BJ (cell line): ENCODE measurements around the gene TNFAIP2. TPM values are rescaled to one million over a fixed set of nuclear protein-coding genes. Genes with fewer than 3 reads are reported as not detected.
A peak's percentile ranks its signal among the peaks of the same experiment; 100 is the strongest.

Source experiments
- CTCF ChIA-PET: fragments of 350-600 bp; formaldehyde crosslinking; extraction: SDS; loops from one replicate; lab custom pipeline; 2021; ENCODE audit warnings: antibody characterized with exemption, inconsistent platforms; lab: Yijun Ruan, JAX
- POLR2A ChIA-PET: fragments of 300-600 bp; sonication (Branson Sonifier 250); formaldehyde crosslinking; extraction: SDS; loops from one replicate; lab custom pipeline; 2021; ENCODE audit warnings: antibody characterized with exemption; lab: Charles Lee
- DNase-seq: peaks from one replicate; pipeline ENCODE4 v3.0.0-alpha.2; 2011; ENCODE audit warnings: low read depth
- H3K27me3 ChIP-seq: 2 replicates; pipeline ENCODE4 v1.6.0; 2011; ENCODE audit warnings: low read length; ENCODE audit not compliant: control insufficient read depth, insufficient read depth
- H3K36me3 ChIP-seq: 2 replicates; pipeline ENCODE4 v1.5.1; 2011; ENCODE audit warnings: low read length; ENCODE audit not compliant: control insufficient read depth, insufficient read depth
- H3K4me3 ChIP-seq: 2 replicates; pipeline ENCODE4 v1.5.1; 2011; ENCODE audit warnings: low read depth, mild to moderate bottlenecking, control low read depth, low read length
- CTCF ChIP-seq: IDR thresholded peaks from 2 replicates; pipeline ENCODE4 v1.5.1; 2011; ENCODE audit warnings: low read depth, mild to moderate bottlenecking, control low read depth, inconsistent platforms, low read length, moderate library complexity; ENCODE audit not compliant: insufficient read depth
- polyA plus RNA-seq: library from polyadenylated mRNA; depleted of rRNA; stranded (reverse); fragments of >200 nt; gene quantifications from 2 replicates; pipeline ENCODE4 v1.2.3, GENCODE V29; 2011

The TNFAIP2 gene
- polyA plus RNA-seq, 1 experiment, result 28.2 TPM

GRCh38 chr14:103124501-103125001 lies 1.3 kb downstream of the TNFAIP2 start:
- CTCF ChIA-PET, result interaction anchor here (0.8 to 1.6 kb wide), 6 partner anchors 10 to 26 kb away, joined by 3 to 7 read pairs (median 5); no protein-coding TSS in a partner anchor

GRCh38 chr14:103125098-103126070 lies 2.1 kb downstream of the TNFAIP2 start:
- ChIA-PET POLR2A (interaction anchor here (0.5 to 0.6 kb wide), 2 partner anchors 10 to 176 kb away, joined by 3 to 5 read pairs; no protein-coding TSS in a partner anchor), CTCF (interaction anchor here (1.0 to 3.3 kb wide), 5 partner anchors 9 to 54 kb away, joined by 3 to 22 read pairs (median 3); no protein-coding TSS in a partner anchor)
- no peak for DNase-seq
- Histone ChIP-seq H3K27me3 (no peaks in the 10 kb centered on the region; the same call in 1 of the 2 replicates), H3K36me3 (peaks cover 6% of the 10 kb centered on the region), H3K4me3 (no peak overlapping the region)
- no peak for TF ChIP-seq CTCF

More at GRCh38 chr14:103124501-103125001, 1.3 kb downstream of the TNFAIP2 start:
- H3K36me3 ChIP-seq, result peaks cover 1% of the 10 kb centered on the region; the same call in 1 of the 2 replicates
- peak overlapping the region; percentile 57 for H3K4me3 ChIP-seq
- no peak for TF ChIP-seq CTCF
- no peaks in the 10 kb centered on the region; the same call in 1 of the 2 replicates for H3K27me3 ChIP-seq
- POLR2A ChIA-PET, result interaction anchor here (0.5 kb wide), 1 partner anchor 177 kb away, joined by 5 read pairs; no protein-coding TSS in a partner anchor
- DNase-seq, result no peak

GRCh38 chr14:103126088-103126872 lies 3.0 kb downstream of the TNFAIP2 start:
- Histone ChIP-seq H3K27me3 (no peaks in the 10 kb centered on the region), H3K4me3 (0 out of 2 replicates have a peak overlapping the region, but pooled peaks have one; percentile 6), H3K36me3 (peaks cover 6% of the 10 kb centered on the region)
- no peak for DNase-seq
- POLR2A ChIA-PET, result interaction anchor here (0.6 kb wide), 1 partner anchor 9 kb away, joined by 3 read pairs; no protein-coding TSS in a partner anchor
- no peak for TF ChIP-seq CTCF
- CTCF ChIA-PET, result interaction anchor here (0.8 to 3.3 kb wide), 5 partner anchors 9 to 53 kb away, joined by 3 to 22 read pairs (median 3); no protein-coding TSS in a partner anchor

- ChIA-PET POLR2A (interaction anchor here (0.5 kb wide), 1 partner anchor 78 kb away, joined by 10 read pairs; no protein-coding TSS in a partner anchor), CTCF (interaction anchor here (0.8 to 3.3 kb wide), 5 partner anchors 9 to 52 kb away, joined by 3 to 22 read pairs (median 3); no protein-coding TSS in a partner anchor)
- Histone ChIP-seq H3K36me3 (peaks cover 7% of the 10 kb centered on the region), H3K4me3 (0 out of 2 replicates have a peak overlapping the region, but pooled peaks have one; percentile 6), H3K27me3 (no peaks in the 10 kb centered on the region)
- no peak for TF ChIP-seq CTCF
- DNase-seq, result no peak
Observed at GRCh38 chr14:103126873-103127304, 3.6 kb downstream of the TNFAIP2 start.
